Activated T-cell treated with anti-CD3 and anti-CD28 coated beads, Interleukin-2, amount 50 U/mL, for 4 hours (primary cell): ENCODE results near the gene IQGAP2. TPM values are rescaled to one million over a fixed set of nuclear protein-coding genes. Genes with fewer than 3 reads are reported as not detected.
"Not testable (repeated sequence)": the region's sequence is repeated elsewhere in the genome, so short reads cannot be mapped to it uniquely, and the experiment has no call there.

ENCODE experiments used
- ATAC-seq, 2 donors: fragments of 200-7000 bp; cut with Tn5 transposase; one replicate each; pipeline ENCODE4 v1.10.0; 2021
- DNase-seq: peaks from one replicate; pipeline ENCODE4 v3.0.0-alpha.2; 2020
- H3K27me3 Mint-ChIP-seq: one replicate; pipeline ENCODE4 v1.8.0; 2021; ENCODE audit warnings: low read depth, mixed read lengths
- H3K36me3 Mint-ChIP-seq: one replicate; pipeline ENCODE4 v1.8.0; 2022; ENCODE audit warnings: mixed read lengths; ENCODE audit not compliant: insufficient read depth
- H3K4me1 Mint-ChIP-seq: one replicate; pipeline ENCODE4 v1.8.0; 2021; ENCODE audit warnings: low read depth, mixed read lengths
- H3K4me3 Mint-ChIP-seq: one replicate; pipeline ENCODE4 v1.8.0; 2021; ENCODE audit warnings: mild to moderate bottlenecking, moderate library complexity, mixed read lengths
- H3K9me3 Mint-ChIP-seq: one replicate; pipeline ENCODE4 v1.8.0; 2021; ENCODE audit warnings: mixed read lengths
- total RNA-seq, 3 donors: library from RNA; stranded (reverse); gene quantifications; one replicate each; pipeline ENCODE4 v1.2.1, GENCODE V29; 2021

IQGAP2 gene
- total RNA-seq, 3 donors from 2014 or later: 34.8 to 59.4 (median 38.3) TPM

DNA sequence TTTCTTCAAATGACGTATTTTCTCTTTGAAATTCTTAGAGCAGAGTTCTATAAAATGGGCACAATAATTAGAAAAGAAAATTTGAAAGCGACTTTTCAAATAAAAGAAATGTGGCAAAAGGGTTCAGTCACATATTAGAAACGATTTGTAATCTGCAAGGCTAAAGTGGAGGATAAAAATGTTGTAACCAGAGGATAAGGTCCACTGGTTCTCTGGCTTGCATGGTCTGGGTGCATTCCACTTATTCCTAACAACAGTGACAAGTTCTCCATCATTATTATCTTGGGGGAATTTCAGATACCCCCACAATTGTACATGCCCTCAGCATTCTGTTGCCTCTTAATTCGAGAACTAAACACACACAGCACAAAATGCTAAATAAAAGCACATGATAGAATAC is 91.1 kb downstream of the IQGAP2 start:
- H3K9me3 Mint-ChIP-seq: no peaks in the 10 kb centered on the region
- H3K36me3 Mint-ChIP-seq: peaks cover 17% of the 10 kb centered on the region
- no peak overlapping the region for H3K4me3 Mint-ChIP-seq
- H3K27me3 Mint-ChIP-seq: no peaks in the 10 kb centered on the region
- peaks cover 69% of the 10 kb centered on the region for H3K4me1 Mint-ChIP-seq
- DNase-seq (no peak), ATAC-seq (no peak)

DNA sequence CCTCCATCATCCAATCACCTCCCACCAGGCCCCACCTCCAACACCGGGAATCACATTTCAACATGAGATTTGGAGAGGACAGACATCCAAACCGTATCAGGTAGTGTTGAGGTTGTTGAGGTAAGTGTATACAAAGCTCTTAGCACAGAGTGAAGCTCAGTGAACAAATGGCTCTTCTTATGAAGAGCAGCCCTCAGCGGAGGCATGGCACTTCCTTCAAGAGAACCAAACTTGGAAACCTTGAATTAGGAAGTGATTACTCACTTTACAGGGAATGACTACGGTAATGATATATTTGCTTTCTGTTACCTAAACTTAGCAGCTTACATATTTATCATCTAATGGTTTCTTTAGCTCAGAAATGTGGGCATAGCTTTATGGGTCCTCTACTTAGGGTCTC is 92.8 kb downstream of the IQGAP2 start:
- Mint-ChIP-seq H3K27me3 (no peaks in the 10 kb centered on the region), H3K9me3 (no peaks in the 10 kb centered on the region), H3K4me3 (no peak overlapping the region), H3K36me3 (peaks cover 13% of the 10 kb centered on the region), H3K4me1 (peaks cover 67% of the 10 kb centered on the region)
- DNase-seq (no peak), ATAC-seq (no peak)

DNA sequence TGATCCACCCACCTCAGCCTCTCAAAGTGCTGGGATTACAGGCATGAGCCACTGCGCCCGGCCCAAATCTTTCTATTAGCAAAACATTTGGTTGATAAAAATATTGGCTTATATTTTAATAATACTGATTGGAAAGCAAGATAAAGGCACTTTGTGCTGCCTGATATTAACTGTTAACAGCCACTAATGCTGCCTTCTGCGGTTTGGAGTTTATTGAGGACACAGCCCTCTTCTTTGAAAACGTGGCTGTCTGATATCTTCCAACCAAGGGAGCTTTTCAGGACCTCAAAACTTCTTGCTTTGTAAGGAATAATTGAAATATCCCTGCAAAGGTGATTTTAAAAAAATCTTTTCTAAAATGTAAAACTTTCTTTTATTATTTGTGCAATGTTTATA is 94.0 kb downstream of the IQGAP2 start:
- Mint-ChIP-seq H3K9me3 (no peaks in the 10 kb centered on the region), H3K36me3 (peaks cover 12% of the 10 kb centered on the region), H3K27me3 (no peaks in the 10 kb centered on the region), H3K4me3 (no peak overlapping the region), H3K4me1 (peaks cover 63% of the 10 kb centered on the region)
- DNase-seq (no peak), ATAC-seq (no peak)

DNA sequence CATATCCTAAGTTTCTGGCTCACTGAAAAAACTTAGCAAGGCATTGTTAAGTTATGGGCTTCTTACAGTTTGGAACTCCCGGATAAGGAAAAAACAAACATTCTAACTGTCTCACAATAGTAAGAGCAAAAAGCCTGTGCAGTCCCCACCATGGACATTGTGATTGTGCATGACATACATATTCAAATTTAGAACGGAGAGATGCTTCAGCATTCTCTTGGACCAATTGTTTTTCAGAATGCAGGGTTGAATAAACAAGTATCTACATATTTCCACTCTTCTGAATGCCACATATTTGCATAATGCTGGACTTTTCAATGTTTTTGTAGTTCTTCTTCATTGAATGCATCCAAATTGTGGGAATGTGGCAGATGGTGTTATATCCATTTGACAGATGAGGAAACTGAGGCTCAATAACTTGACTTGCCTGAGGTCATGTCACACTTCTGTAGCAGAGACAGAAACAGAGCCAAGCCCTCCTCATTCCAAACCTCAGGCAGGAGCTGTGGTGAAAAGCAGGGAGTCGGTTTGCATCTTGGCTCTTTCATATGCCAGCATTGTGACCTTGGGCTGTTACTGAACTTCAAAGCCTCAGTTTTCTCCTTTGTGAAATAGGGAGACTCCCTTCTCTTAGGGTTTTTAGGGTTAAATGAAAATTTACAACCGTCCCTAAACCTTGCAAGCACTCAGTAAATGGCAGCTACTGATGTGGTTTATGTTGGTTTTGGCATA is 95.1 kb downstream of the IQGAP2 start:
- peaks cover 55% of the 10 kb centered on the region for H3K4me1 Mint-ChIP-seq
- H3K4me3 Mint-ChIP-seq: no peak overlapping the region
- no peak for ATAC-seq
- DNase-seq: no peak
- no peaks in the 10 kb centered on the region for H3K27me3 Mint-ChIP-seq
- H3K9me3 Mint-ChIP-seq: no peaks in the 10 kb centered on the region
- peaks cover 13% of the 10 kb centered on the region for H3K36me3 Mint-ChIP-seq

DNA sequence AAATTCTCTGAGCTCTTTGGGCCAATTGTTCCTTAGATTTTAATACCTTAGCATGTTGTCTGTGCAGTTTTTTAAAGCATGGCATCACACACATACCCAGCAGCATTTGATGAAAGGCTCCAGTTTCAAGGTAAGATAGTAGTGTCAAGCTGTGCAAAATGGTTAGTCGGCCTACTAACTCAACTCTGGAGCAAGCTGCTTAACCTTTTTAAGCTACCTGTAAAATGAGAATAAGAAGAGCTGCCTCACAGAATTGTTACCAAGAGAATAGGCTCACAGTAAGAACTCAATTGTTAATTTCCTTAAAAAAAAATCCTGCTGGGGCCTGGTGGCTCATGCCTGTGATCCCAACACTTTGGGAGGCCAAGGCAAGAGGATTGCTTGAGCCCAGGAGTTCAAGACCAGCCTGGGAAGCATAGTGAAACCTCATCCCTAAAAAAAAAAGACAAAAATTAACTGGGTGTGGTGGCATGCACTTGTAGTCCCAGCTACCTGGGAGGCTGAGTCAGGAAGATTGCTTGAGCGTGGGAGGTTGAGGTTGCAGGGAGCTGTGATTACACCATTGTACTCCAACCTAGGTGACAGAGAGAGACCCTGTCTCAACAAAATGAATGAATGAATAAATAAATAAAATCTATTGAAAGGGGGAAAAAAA is 96.5 kb downstream of the IQGAP2 start:
- Mint-ChIP-seq H3K9me3 (no peaks in the 10 kb centered on the region), H3K4me1 (peaks cover 57% of the 10 kb centered on the region), H3K4me3 (no peak overlapping the region), H3K27me3 (no peaks in the 10 kb centered on the region), H3K36me3 (peaks cover 11% of the 10 kb centered on the region)
- ATAC-seq (no peak), DNase-seq (no peak)

DNA sequence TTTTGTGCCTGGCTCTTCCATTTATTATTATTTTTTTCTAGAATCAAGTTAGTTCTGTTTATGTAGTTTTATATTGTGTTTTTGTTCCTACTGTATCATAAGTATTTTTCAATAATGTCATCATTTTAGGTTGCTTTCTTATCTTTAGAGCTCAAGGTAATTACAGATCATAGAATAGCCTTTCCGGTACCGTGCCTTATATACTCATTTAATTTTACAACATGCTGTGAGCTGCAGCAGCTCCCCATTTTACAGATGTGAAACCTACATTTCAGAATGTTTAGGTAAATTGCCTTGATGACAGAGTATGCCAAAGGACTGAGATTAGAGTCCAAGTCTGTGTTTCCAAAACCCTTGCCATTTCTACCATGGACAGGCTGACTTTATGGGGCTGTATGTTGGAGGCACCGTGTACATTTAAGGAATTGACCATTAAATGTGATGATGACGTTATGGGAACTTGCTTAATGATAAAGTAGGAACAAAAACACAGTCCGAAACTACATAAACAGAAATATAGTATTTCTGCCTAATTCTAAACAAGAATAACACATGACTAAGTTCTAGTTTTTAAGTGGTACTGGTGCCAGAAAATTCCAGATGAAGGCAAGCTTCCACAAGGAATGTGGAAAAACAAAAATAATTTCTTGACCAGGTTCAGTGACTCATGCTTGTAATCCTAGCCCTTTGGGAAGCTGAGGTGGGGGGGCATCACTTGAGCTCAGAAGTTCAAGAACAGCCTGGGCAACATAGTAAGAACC is 97.7 kb downstream of the IQGAP2 start:
- ATAC-seq: no peak
- peaks cover 60% of the 10 kb centered on the region for H3K4me1 Mint-ChIP-seq
- DNase-seq: no peak
- H3K36me3 Mint-ChIP-seq: peaks cover 10% of the 10 kb centered on the region
- H3K27me3 Mint-ChIP-seq: no peaks in the 10 kb centered on the region
- H3K4me3 Mint-ChIP-seq: no peak overlapping the region
- H3K9me3 Mint-ChIP-seq: no peaks in the 10 kb centered on the region

DNA sequence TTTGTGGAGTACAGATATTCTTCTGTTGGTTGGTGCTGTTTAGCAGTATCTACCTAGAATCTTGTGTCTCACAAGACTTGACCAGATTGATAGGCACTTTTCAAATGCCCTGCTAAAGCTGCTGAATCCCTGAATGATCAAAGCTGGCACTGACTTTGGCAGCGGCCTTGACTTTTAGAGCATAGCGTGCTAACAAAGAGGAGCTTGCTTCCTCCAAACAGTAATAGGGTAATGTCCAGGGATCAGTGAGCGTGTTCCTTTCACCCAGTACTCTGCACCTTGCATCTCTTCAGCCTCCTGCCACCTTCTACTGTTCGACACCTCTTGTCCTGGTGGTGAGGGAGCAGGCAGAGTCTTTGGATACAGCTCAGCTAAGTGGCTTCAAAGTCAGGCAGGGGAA is 100.8 kb downstream of the IQGAP2 start:
- Mint-ChIP-seq H3K36me3 (peaks cover 14% of the 10 kb centered on the region), H3K9me3 (no peaks in the 10 kb centered on the region), H3K27me3 (no peaks in the 10 kb centered on the region), H3K4me1 (peaks cover 45% of the 10 kb centered on the region), H3K4me3 (no peak overlapping the region)
- ATAC-seq (no peak), DNase-seq (no peak)

DNA sequence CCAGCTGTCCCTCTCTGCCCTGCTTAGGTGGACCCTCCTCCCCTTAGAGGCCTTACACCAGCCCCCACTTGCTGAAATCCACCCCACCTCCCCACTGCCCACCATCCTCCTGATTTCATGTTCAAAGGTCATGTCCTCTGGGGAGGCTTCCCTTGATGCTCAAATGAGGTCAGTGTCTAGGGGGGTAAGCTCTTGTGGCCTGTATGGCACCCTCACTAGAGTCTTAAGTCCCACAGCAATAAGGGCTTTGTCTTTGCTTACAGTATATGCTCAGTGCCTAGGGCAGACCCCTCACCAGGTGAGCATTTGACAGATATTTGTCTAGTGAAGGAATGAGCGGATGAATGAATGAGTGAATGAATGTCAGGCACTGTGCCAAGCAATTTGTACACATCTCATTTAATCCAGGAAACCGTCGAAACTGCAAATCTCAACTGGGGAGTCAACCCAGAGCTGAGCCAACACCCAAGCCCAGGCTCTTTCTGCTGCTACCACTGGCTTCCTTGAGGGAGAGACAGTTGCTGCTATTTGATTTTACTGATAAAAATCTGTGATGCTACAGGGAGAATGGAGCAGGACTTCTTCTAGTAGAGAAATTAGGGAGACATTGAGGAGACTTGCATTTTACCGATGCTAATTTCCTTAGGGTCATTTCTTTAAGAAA is 101.9 kb downstream of the IQGAP2 start:
- Mint-ChIP-seq H3K4me3 (no peak overlapping the region), H3K36me3 (peaks cover 12% of the 10 kb centered on the region), H3K9me3 (no peaks in the 10 kb centered on the region), H3K27me3 (no peaks in the 10 kb centered on the region), H3K4me1 (peaks cover 36% of the 10 kb centered on the region)
- ATAC-seq (no peak), DNase-seq (no peak)

DNA sequence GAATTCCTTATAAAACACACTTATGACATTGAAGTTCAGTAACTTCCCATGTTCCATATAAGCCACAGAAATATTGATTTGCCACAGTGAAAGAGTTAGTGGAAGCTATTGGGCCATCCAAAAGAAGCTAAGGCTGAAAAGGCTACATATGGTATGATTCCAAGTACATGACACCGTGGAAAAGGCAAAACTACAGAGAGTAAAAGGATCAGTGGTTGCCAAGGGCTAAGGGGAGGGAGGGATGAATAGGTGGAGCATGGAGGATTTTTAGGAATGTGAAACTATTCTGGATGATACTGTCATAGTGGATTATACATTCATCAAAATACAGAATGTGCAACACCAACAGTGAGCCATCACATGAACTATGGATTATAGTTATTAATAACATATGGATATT is 110.4 kb downstream of the IQGAP2 start:
- peaks cover 21% of the 10 kb centered on the region for H3K4me1 Mint-ChIP-seq
- no peaks in the 10 kb centered on the region for H3K9me3 Mint-ChIP-seq
- ATAC-seq: no peak
- peaks cover 22% of the 10 kb centered on the region for H3K36me3 Mint-ChIP-seq
- no peak for DNase-seq
- no peaks in the 10 kb centered on the region for H3K27me3 Mint-ChIP-seq
- H3K4me3 Mint-ChIP-seq: no peak overlapping the region

DNA sequence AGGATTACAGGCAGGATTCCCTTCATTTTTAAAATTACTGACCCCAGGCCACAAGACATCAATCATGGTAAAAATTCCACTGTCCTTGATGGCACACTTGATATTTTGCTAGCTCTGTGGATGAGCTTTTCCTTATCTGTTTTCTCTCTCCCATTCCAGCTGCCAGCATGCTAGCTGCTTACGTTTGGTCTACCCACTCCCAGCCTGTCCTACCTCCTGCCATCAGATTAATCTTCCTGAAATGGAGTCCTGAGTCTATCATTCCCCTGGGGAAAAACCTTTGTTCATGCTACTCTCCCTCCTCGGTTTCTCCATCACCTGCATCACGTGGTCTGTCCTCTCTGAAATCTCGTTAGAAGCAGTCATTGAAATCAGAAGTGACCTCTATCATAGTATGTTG is 111.2 kb downstream of the IQGAP2 start:
- no peak for ATAC-seq
- peaks cover 25% of the 10 kb centered on the region for H3K4me1 Mint-ChIP-seq
- no peaks in the 10 kb centered on the region for H3K9me3 Mint-ChIP-seq
- H3K27me3 Mint-ChIP-seq: no peaks in the 10 kb centered on the region
- peaks cover 23% of the 10 kb centered on the region for H3K36me3 Mint-ChIP-seq
- no peak for DNase-seq
- no peak overlapping the region for H3K4me3 Mint-ChIP-seq

DNA sequence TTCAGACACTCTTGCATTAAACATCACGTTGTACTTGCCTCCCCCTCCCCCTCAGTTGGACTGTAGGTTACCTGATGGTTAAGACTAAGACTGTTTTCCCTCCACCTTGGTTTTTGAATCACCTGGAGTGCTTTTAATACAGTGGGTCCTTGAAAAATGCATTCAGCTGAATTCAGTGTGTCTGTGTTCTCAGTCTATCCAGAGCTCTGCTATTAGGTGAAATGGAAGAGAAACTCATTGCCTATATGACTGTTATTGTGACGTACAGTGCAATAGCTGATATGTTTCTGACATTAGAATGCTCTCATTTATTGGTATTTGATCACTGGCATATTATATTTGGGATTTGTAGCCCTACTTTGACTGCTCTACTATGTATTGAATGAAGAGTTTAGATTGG is 111.6 kb downstream of the IQGAP2 start:
- H3K36me3 Mint-ChIP-seq: peaks cover 23% of the 10 kb centered on the region
- no peaks in the 10 kb centered on the region for H3K9me3 Mint-ChIP-seq
- H3K27me3 Mint-ChIP-seq: no peaks in the 10 kb centered on the region
- DNase-seq: no peak
- no peak overlapping the region for H3K4me3 Mint-ChIP-seq
- no peak for ATAC-seq
- H3K4me1 Mint-ChIP-seq: peaks cover 29% of the 10 kb centered on the region

DNA sequence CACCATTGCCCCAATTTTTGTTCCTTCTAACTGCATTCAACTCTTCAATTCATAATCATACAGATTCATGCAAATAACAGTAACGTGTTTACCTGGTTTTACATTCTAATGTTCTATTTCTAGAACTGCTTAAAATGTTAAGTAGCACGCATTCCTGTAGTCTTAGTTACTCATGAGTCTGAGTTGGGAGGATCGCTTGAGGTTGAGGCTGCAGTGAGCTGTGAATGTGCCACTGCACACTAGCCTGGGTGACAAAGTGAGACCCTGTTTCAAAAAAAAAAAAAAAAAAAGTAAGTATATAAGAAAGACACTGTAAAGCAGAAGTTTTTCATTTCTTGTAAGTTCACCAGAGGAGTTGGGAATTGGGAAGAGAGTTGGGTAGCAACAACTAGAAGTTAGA is 114.2 kb downstream of the IQGAP2 start:
- Mint-ChIP-seq H3K9me3 (no peaks in the 10 kb centered on the region), H3K4me1 (peaks cover 53% of the 10 kb centered on the region), H3K4me3 (no peak overlapping the region), H3K27me3 (no peaks in the 10 kb centered on the region), H3K36me3 (peaks cover 27% of the 10 kb centered on the region)
- DNase-seq (no peak), ATAC-seq (no peak)

DNA sequence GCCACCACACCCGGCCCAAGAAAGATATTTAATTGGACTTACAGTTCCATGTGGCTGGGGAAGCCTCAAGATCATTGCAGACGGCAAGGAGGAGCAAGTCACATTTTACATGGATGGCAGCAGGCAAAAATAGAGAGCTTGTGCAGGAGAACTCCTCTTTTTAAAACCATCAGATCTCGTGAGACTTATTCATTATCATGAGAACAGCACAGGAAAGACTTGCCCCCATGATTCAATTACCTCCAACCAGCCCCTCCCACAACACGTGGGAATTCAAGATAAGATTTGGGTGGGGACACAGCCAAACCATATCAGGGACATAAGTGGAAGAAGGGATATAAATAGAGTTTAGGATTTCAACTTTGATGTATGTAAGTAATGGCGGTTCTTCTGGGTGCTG is 115.2 kb downstream of the IQGAP2 start:
- ATAC-seq: not testable (repeated sequence)
- peaks cover 27% of the 10 kb centered on the region for H3K36me3 Mint-ChIP-seq

DNA sequence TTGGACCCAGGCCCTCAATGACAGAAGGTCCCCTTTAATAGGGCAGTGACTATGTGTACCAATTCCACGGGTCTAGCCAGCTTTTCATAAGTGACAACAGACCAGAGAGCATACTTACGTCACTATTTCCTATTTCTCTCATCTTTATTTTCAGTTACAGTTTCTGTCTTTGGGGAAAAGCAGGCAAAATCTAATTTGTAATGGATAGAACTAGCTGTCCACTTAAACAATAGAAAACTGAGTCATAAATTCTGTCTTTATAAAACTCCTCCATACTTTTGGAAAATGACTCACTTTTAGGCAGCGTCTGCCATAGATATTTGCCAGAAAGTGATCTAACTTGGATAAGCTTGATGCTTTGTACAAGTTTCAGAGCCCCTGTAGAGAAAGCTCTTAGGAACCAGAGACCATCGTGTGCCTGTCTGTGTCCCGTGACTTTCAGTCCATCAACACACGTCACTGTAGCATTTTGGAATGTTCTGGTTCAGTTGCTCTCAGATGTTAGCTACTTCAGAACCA is 118.2 kb downstream of the IQGAP2 start:
- peak overlapping the region; percentile 42 for H3K4me3 Mint-ChIP-seq
- no peak for DNase-seq

More for the DNA sequence above, 115.2 kb downstream of the IQGAP2 start:
- not testable (repeated sequence) for DNase-seq, H3K27me3 Mint-ChIP-seq, H3K4me3 Mint-ChIP-seq, H3K9me3 Mint-ChIP-seq
- H3K4me1 Mint-ChIP-seq: peaks cover 61% of the 10 kb centered on the region

More for the DNA sequence above, 118.2 kb downstream of the IQGAP2 start:
- ATAC-seq: peak; percentile 88 to 92
- H3K4me1 Mint-ChIP-seq: peaks cover 80% of the 10 kb centered on the region
- no peaks in the 10 kb centered on the region for H3K27me3 Mint-ChIP-seq
- peaks cover 21% of the 10 kb centered on the region for H3K36me3 Mint-ChIP-seq
- H3K9me3 Mint-ChIP-seq: no peaks in the 10 kb centered on the region
